Measurements from ENCODE around the gene IL1RAPL1. TPM values are rescaled to one million over a fixed set of nuclear protein-coding genes. Genes with fewer than 3 reads are reported as not detected.

The IL1RAPL1 gene
- total and polyA plus RNA-seq, 2 donors (not counting 3 experiments of a cell fraction or from before 2014, with no cell fraction given), result 0.79 to 1.3 TPM

GRCh38 chrX:29841750-29842149, 1254.5 kb downstream of the IL1RAPL1 start:
- Histone ChIP-seq H3K4me2 (ENCODE audit: insufficient read depth, low read length) (no peak overlapping the region), H3K27me3 (ENCODE audit: control insufficient read depth in 2 of 2, insufficient read depth in 2 of 2, low read length in 2 of 2) (no peaks in the 10 kb centered on the region), H3K9me1 (replicated peaks; ENCODE audit: control insufficient read depth, extremely low read depth, insufficient read depth, low read length) (no peaks in the 10 kb centered on the region), H3K9me3 (replicated peaks; ENCODE audit: control insufficient read depth, insufficient read depth, low read length) (no peaks in the 10 kb centered on the region), H4K20me1 (replicated peaks; ENCODE audit: control insufficient read depth, extremely low read depth, insufficient read depth, low read length) (no peaks in the 10 kb centered on the region), H3K36me3 (ENCODE audit: control insufficient read depth in 2 of 2, extremely low read depth in 1 of 2, insufficient read depth in 2 of 2, low read length in 2 of 2) (no peaks in the 10 kb centered on the region), H3K9ac (replicated peaks; ENCODE audit: extremely low read depth, insufficient read depth, low read length) (no peak overlapping the region), H3K27ac (ENCODE audit: insufficient read depth, low read depth, low read length) (no peak overlapping the region), H3K79me2 (ENCODE audit: control insufficient read depth, insufficient read depth, low read length) (no peaks in the 10 kb centered on the region), H3K4me1 (ENCODE audit: control insufficient read depth, extremely low read depth, insufficient read depth, low read length) (no peaks in the 10 kb centered on the region), H3K4me3 (replicated peaks in 1 of 3; ENCODE audit: insufficient read depth in 1 of 3, low read depth in 1 of 3, low read length in 3 of 3) (no peak overlapping the region), H2AFZ (ENCODE audit: low read depth, low read length) (peak overlapping the region; percentile 20)
- POLR2A ChIA-PET, result no interaction called here
- peak; percentile 3 for DNase-seq (ENCODE audit: low read depth, low spot score)
- TF ChIP-seq GATA2 (IDR thresholded peaks at IDR 0.05; ENCODE audit: insufficient read depth, insufficient read length, low read depth, low read length) (no peak), JUN (IDR thresholded peaks at IDR 0.05; ENCODE audit: borderline replicate concordance, insufficient read depth, insufficient read length, low read depth) (no peak), POLR2A (IDR thresholded peaks at IDR 0.05; ENCODE audit: low read depth, low read length) (no peak), EZH2 (IDR thresholded peaks at IDR 0.05; ENCODE audit: borderline replicate concordance, low read depth, low read length, severe bottlenecking) (no peak), MYC (IDR thresholded peaks at IDR 0.05; ENCODE audit: low read depth, low read length) (no peak), FOS (IDR thresholded peaks at IDR 0.05; ENCODE audit: borderline replicate concordance, insufficient read depth, low read length) (no peak), POLR2AphosphoS5 (IDR thresholded peaks at IDR 0.05; ENCODE audit: insufficient read depth, low read depth, low read length) (no peak), CTCF (IDR thresholded peaks at IDR 0.05; ENCODE audit: extremely low read depth in 1 of 2, insufficient read depth in 1 of 2, low read depth in 1 of 2, low read length in 2 of 2) (no peak)
- TF ChIP-seq, protein P1, sequence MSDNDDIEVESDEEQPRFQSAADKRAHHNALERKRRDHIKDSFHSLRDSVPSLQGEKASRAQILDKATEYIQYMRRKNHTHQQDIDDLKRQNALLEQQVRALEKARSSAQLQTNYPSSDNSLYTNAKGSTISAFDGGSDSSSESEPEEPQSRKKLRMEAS (IDR thresholded peaks at IDR 0.05; ENCODE audit: insufficient read depth, insufficient read length), result no peak
- intact Hi-C loops (cut with micrococcal nuclease) (no loop called here), dilution Hi-C loops (cut with MboI; ENCODE audit: extremely low pct_ligation_motif_present, low sequenced_read_pairs) (no loop called here)
- BruUV-seq (replicated peaks), result no TSS peak
- no peak for FAIRE-seq
- CTCF ChIA-PET, result no interaction called here

All from endothelial cell of umbilical vein (primary cell).